GM19438 (cell line): ENCODE results near the gene DIPK1C.

Experiments
- ATAC-seq: cut with Tn5 transposase; IDR thresholded peaks from one replicate; pipeline ENCODE4 v1.9.1; 2021; ENCODE audit warnings: low read depth; ENCODE audit not compliant: unreplicated experiment

Gene DIPK1C

GRCh38 chr18:74486119-74486849 is 29.2 kb upstream of the DIPK1C start:
- ATAC-seq = no peak

GRCh38 chr18:74482697-74483096 is 25.6 kb upstream of the DIPK1C start:
- no peak for ATAC-seq

- no peak for ATAC-seq
Measured at GRCh38 chr18:74480149-74480651, 23.1 kb upstream of the DIPK1C start.

- no peak for ATAC-seq
Measured at GRCh38 chr18:74479486-74480148, 22.5 kb upstream of the DIPK1C start.

GRCh38 chr18:74478880-74479279 is 21.8 kb upstream of the DIPK1C start:
- ATAC-seq = no peak

GRCh38 chr18:74478316-74478715 is 21.2 kb upstream of the DIPK1C start:
- no peak for ATAC-seq

- no peak for ATAC-seq
Measured at GRCh38 chr18:74477771-74478170, 20.7 kb upstream of the DIPK1C start.

- ATAC-seq = no peak
Measured at GRCh38 chr18:74476140-74476539, 19.0 kb upstream of the DIPK1C start.

- ATAC-seq = no peak
Measured at GRCh38 chr18:74473976-74474640, 17.0 kb upstream of the DIPK1C start.

- ATAC-seq = no peak
Measured at GRCh38 chr18:74472312-74472711, 15.2 kb upstream of the DIPK1C start.

GRCh38 chr18:74468547-74469061 is 11.5 kb upstream of the DIPK1C start:
- no peak for ATAC-seq

- ATAC-seq = no peak
Measured at GRCh38 chr18:74465775-74466174, 8.7 kb upstream of the DIPK1C start.

GRCh38 chr18:74463983-74464382 is 6.9 kb upstream of the DIPK1C start:
- no peak for ATAC-seq

GRCh38 chr18:74463254-74463653 is 6.1 kb upstream of the DIPK1C start:
- ATAC-seq = no peak

GRCh38 chr18:74460825-74461224 is 3.7 kb upstream of the DIPK1C start:
- no peak for ATAC-seq

GRCh38 chr18:74459889-74460288 is 2.8 kb upstream of the DIPK1C start:
- ATAC-seq = no peak

- ATAC-seq = no peak
Measured at GRCh38 chr18:74457725-74458421, 765 bp upstream of the DIPK1C start.

- no peak for ATAC-seq
Measured at GRCh38 chr18:74456349-74457042, 612 bp downstream of the DIPK1C start.

GRCh38 chr18:74456017-74456348 is 1.1 kb downstream of the DIPK1C start:
- ATAC-seq = no peak

- no peak for ATAC-seq
Measured at GRCh38 chr18:74455386-74455785, 1.7 kb downstream of the DIPK1C start.
